MV-4-11 (cell line): ENCODE data around the gene BSN.
"Not testable (repeated sequence)": the region's sequence is repeated elsewhere in the genome, so short reads cannot be mapped to it uniquely, and the experiment has no call there.

Source experiments
- DNase-seq: peaks from one replicate; lab custom pipeline; 2025; lab: John Stamatoyannopoulos, UW

Gene BSN

GRCh38 chr3:49535971-49536874, 18.1 kb upstream of the BSN start:
- no peak for DNase-seq

GRCh38 chr3:49536875-49537533, 17.3 kb upstream of the BSN start:
- no peak for DNase-seq

- DNase-seq: peak; percentile 89
Observed at GRCh38 chr3:49539659-49540560, 14.4 kb upstream of the BSN start.

- DNase-seq: no peak
Observed at GRCh38 chr3:49552087-49552486, 2.2 kb upstream of the BSN start.

GRCh38 chr3:49553324-49553691, 969 bp upstream of the BSN start:
- DNase-seq: peak; percentile 60

GRCh38 chr3:49554633-49555265, 472 bp downstream of the BSN start:
- peak; percentile 39 for DNase-seq

- no peak for DNase-seq
Observed at GRCh38 chr3:49556500-49557275, 2.4 kb downstream of the BSN start.

- no peak for DNase-seq
Observed at GRCh38 chr3:49563040-49563578, 8.8 kb downstream of the BSN start.

- no peak for DNase-seq
Observed at GRCh38 chr3:49563766-49564165, 9.5 kb downstream of the BSN start.

GRCh38 chr3:49566312-49566711, 12.0 kb downstream of the BSN start:
- no peak for DNase-seq

- DNase-seq: no peak
Observed at GRCh38 chr3:49567406-49567805, 13.1 kb downstream of the BSN start.

- DNase-seq: no peak
Observed at GRCh38 chr3:49568965-49569364, 14.7 kb downstream of the BSN start.

- DNase-seq: no peak
Observed at GRCh38 chr3:49570028-49570654, 15.9 kb downstream of the BSN start.

GRCh38 chr3:49582177-49582576, 27.9 kb downstream of the BSN start:
- DNase-seq: no peak

- DNase-seq: not testable (repeated sequence)
Observed at GRCh38 chr3:49585261-49585755, 31.0 kb downstream of the BSN start.

GRCh38 chr3:49591615-49592014, 37.3 kb downstream of the BSN start:
- DNase-seq: no peak

- no peak for DNase-seq
Observed at GRCh38 chr3:49593041-49593440, 38.8 kb downstream of the BSN start.

GRCh38 chr3:49600781-49601180, 46.5 kb downstream of the BSN start:
- DNase-seq: no peak

- DNase-seq: no peak
Observed at GRCh38 chr3:49601358-49602048, 47.2 kb downstream of the BSN start.
